HepG2 (cell line): Measurements from ENCODE around the gene AARSD1. TPM values are rescaled to one million over a fixed set of nuclear protein-coding genes. Genes with fewer than 3 reads are reported as not detected.
A peak's percentile ranks its signal among the peaks of the same experiment; 100 is the strongest.

ENCODE experiments used
- AGO2 ChIP-seq: fragments of 200-400 bp; formaldehyde crosslinking; optimal IDR thresholded peaks from 2 replicates; pipeline ENCODE3; 2017; ENCODE audit warnings: mild to moderate bottlenecking, low read depth, low read length, moderate library complexity
- FOXK2 ChIP-seq: fragments of 450-650 bp; IDR thresholded peaks from 2 replicates; pipeline ENCODE4 v1.6.1; 2016
- MTERF4 ChIP-seq: sonication (generic); formaldehyde crosslinking; IDR thresholded peaks from 2 replicates; pipeline ENCODE4 v1.8.0; 2023; ENCODE audit warnings: mild to moderate bottlenecking, missing genetic modification reagents
- PHF5A ChIP-seq: IDR thresholded peaks from one replicate; pipeline ENCODE4 v1.6.1; 2018; ENCODE audit warnings: low read depth, missing genetic modification reagents; ENCODE audit not compliant: unreplicated experiment
- POLR2A ChIP-seq, 2 experiments: IDR thresholded peaks; 2 replicates each; pipeline ENCODE4 v1.6.1; 2011; ENCODE audit warnings: low read depth in 2 of 2, low read length in 2 of 2, mild to moderate bottlenecking in 1 of 2, moderate library complexity in 1 of 2; ENCODE audit not compliant: insufficient read depth in 1 of 2
- SMYD3 ChIP-seq: sonication (generic); formaldehyde crosslinking; IDR thresholded peaks from 2 replicates; pipeline ENCODE4 v1.8.1; 2023; ENCODE audit warnings: mild to moderate bottlenecking, missing genetic modification reagents
- SP140L ChIP-seq: sonication (generic); formaldehyde crosslinking; IDR thresholded peaks from 2 replicates; pipeline ENCODE4 v1.4.0; 2020; ENCODE audit warnings: missing genetic modification reagents, borderline replicate concordance
- TOPORS ChIP-seq: sonication (generic); formaldehyde crosslinking; IDR thresholded peaks from 2 replicates; pipeline ENCODE4 v1.8.0; 2023; ENCODE audit warnings: mild to moderate bottlenecking, missing genetic modification reagents
- TP53 ChIP-seq: sonication (generic); formaldehyde crosslinking; conservative IDR thresholded peaks from 2 replicates; pipeline ENCODE4 v1.4.0; 2020; ENCODE audit warnings: missing genetic modification reagents
- XBP1 ChIP-seq: sonication (generic); formaldehyde crosslinking; IDR thresholded peaks from 2 replicates; pipeline ENCODE4 v1.5.0; 2020; ENCODE audit warnings: missing genetic modification reagents
- ZBTB21 ChIP-seq: sonication (generic); formaldehyde crosslinking; IDR thresholded peaks from 2 replicates; pipeline ENCODE4 v1.4.0; 2020; ENCODE audit warnings: missing genetic modification reagents
- ZNF18 ChIP-seq: sonication (generic); formaldehyde crosslinking; IDR thresholded peaks from 2 replicates; pipeline ENCODE4 v1.8.0; 2022; ENCODE audit warnings: mild to moderate bottlenecking, missing genetic modification reagents; ENCODE audit not compliant: insufficient replicate concordance
- ZNF224 ChIP-seq: sonication (generic); formaldehyde crosslinking; IDR thresholded peaks from 2 replicates; pipeline ENCODE4 v1.5.0; 2020; ENCODE audit warnings: mild to moderate bottlenecking, missing genetic modification reagents
- ZNF235 ChIP-seq: sonication (generic); formaldehyde crosslinking; IDR thresholded peaks from 2 replicates; pipeline ENCODE4 v1.8.1; 2023; ENCODE audit warnings: mild to moderate bottlenecking, missing genetic modification reagents, borderline replicate concordance
- ZNF639 ChIP-seq: conservative IDR thresholded peaks from 2 replicates; pipeline ENCODE4 v1.6.1; 2018; ENCODE audit warnings: missing genetic modification reagents
- polyA plus RNA-seq, 8 experiments: library from polyadenylated mRNA; depleted of rRNA in 3 of 8; stranded (reverse) in 7 of 8; unstranded in 1 of 8; fragments of >200 nt; fragmentation: Illumina TruSeq in 4 of 8; extraction: Trizol in 4 of 8; gene quantifications; 2 replicates each; pipeline versions ENCODE4 v1.2.1 to v1.2.3, GENCODE V29; 2011 to 2016; ENCODE audit warnings: low read depth in 4 of 8, missing spikeins in 1 of 8, mixed read lengths in 1 of 8; ENCODE audit not compliant: insufficient read depth in 1 of 8
- total RNA-seq, 5 experiments: library from RNA; depleted of rRNA; stranded (reverse); fragments of >200 nt; fragmentation: Illumina TruSeq; extraction: Trizol; gene quantifications; 2 replicates each; pipeline ENCODE4 v1.2.3, GENCODE V29; 2016; ENCODE audit warnings: low read depth in 1 of 5
- TF ChIP-seq, protein P1 (sequence below): sonication (generic); formaldehyde crosslinking; IDR thresholded peaks from 2 replicates; pipeline ENCODE4 v1.8.0; 2022; ENCODE audit warnings: missing genetic modification reagents, mild to moderate bottlenecking, borderline replicate concordance
- TF ChIP-seq, protein P2 (sequence below): sonication (generic); formaldehyde crosslinking; IDR thresholded peaks from 2 replicates; pipeline ENCODE4 v1.4.0; 2020; ENCODE audit warnings: missing genetic modification reagents, borderline replicate concordance
- TF ChIP-seq, protein P3 (sequence below): sonication (generic); formaldehyde crosslinking; IDR thresholded peaks from 2 replicates; pipeline ENCODE4 v1.8.1; 2023; ENCODE audit warnings: mild to moderate bottlenecking, missing genetic modification reagents, borderline replicate concordance

AARSD1 gene
- total and polyA plus RNA-seq, 2 of the 13 experiments (the other 11 are each of a cell fraction or from before 2014, with no cell fraction given) = 24.7 to 29.3 TPM

DNA sequence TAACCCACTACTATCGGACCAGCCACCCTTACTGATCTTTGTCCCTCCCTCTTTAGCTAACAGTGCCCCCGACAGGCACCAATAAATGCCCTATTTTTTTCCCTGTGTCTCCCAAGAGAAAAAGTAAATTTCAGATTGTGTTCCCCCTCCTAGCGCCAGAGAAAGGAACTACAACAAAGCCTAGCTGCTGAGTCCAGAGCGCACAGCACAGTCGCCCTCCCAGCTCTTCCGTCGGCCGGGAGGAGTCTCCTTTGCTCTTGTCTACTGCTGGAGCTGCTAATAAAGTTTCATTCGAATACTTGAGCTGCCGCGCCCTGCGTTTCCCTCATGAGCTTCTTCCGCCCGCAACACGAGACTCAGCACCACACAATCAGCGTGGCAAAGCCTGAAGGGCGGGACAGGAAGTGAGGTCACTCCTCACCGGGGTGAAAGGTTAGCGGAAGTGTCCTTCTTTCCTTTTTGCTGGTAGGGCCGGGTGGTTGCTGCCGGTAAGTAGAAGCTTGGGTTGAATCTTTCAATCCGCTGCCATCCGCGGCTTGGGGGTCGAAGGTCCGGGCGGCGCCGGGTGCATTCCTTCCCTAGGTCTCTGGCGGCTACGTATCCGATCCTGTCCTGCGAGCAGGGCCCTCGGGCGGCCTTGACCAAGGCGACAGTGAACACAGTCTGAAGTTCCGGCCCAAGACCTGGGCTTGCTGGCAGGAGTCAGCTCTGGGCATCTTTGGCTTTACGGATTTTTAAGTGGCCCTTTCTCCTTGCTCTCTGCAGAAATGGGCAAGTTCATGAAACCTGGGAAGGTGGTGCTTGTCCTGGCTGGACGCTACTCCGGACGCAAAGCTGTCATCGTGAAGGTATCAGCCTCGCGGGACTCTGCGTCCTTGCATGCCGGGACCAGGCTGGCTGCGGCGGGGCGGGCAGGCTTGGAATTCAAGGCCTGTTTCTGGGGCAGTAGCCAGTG is 34.0 kb upstream of the AARSD1 start, which contains the start of gene RPL27 (continued):
- peak; percentile 99 for TF ChIP-seq PHF5A (CRISPR knock-in tag)
- peak; percentile 97; the same call in 1 of the 2 replicates for TF ChIP-seq TOPORS (CRISPR knock-in tag)
- TF ChIP-seq ZNF639 (CRISPR knock-in tag) = peak; percentile 91
- peak; percentile 94 for TF ChIP-seq AGO2
- no peak; the same call in 1 of the 2 replicates for TF ChIP-seq XBP1
- 0 out of 2 replicates have a peak, but pooled peaks have one; percentile 75 for TF ChIP-seq ZNF235 (CRISPR knock-in tag)
- TF ChIP-seq FOXK2 = peak; percentile 97
- peak; percentile 73 for TF ChIP-seq ZNF224 (CRISPR knock-in tag)
- TF ChIP-seq SMYD3 (CRISPR knock-in tag) = peak; percentile 88; the same call in 1 of the 2 replicates
- peak; percentile 67 for TF ChIP-seq SP140L (CRISPR knock-in tag)
- TF ChIP-seq, protein P1, sequence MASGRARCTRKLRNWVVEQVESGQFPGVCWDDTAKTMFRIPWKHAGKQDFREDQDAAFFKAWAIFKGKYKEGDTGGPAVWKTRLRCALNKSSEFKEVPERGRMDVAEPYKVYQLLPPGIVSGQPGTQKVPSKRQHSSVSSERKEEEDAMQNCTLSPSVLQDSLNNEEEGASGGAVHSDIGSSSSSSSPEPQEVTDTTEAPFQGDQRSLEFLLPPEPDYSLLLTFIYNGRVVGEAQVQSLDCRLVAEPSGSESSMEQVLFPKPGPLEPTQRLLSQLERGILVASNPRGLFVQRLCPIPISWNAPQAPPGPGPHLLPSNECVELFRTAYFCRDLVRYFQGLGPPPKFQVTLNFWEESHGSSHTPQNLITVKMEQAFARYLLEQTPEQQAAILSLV (CRISPR knock-in tag) = peak; percentile 94
- peak; percentile 98 for TF ChIP-seq MTERF4 (CRISPR knock-in tag)
- peak; percentile 95 for TF ChIP-seq ZNF18 (CRISPR knock-in tag)
- TF ChIP-seq, protein P2, sequence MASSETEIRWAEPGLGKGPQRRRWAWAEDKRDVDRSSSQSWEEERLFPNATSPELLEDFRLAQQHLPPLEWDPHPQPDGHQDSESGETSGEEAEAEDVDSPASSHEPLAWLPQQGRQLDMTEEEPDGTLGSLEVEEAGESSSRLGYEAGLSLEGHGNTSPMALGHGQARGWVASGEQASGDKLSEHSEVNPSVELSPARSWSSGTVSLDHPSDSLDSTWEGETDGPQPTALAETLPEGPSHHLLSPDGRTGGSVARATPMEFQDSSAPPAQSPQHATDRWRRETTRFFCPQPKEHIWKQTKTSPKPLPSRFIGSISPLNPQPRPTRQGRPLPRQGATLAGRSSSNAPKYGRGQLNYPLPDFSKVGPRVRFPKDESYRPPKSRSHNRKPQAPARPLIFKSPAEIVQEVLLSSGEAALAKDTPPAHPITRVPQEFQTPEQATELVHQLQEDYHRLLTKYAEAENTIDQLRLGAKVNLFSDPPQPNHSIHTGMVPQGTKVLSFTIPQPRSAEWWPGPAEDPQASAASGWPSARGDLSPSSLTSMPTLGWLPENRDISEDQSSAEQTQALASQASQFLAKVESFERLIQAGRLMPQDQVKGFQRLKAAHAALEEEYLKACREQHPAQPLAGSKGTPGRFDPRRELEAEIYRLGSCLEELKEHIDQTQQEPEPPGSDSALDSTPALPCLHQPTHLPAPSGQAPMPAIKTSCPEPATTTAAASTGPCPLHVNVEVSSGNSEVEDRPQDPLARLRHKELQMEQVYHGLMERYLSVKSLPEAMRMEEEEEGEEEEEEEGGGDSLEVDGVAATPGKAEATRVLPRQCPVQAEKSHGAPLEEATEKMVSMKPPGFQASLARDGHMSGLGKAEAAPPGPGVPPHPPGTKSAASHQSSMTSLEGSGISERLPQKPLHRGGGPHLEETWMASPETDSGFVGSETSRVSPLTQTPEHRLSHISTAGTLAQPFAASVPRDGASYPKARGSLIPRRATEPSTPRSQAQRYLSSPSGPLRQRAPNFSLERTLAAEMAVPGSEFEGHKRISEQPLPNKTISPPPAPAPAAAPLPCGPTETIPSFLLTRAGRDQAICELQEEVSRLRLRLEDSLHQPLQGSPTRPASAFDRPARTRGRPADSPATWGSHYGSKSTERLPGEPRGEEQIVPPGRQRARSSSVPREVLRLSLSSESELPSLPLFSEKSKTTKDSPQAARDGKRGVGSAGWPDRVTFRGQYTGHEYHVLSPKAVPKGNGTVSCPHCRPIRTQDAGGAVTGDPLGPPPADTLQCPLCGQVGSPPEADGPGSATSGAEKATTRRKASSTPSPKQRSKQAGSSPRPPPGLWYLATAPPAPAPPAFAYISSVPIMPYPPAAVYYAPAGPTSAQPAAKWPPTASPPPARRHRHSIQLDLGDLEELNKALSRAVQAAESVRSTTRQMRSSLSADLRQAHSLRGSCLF (CRISPR knock-in tag) = no peak
- TF ChIP-seq POLR2A (IDR thresholded peaks at IDR 0.05; ENCODE audit: insufficient read depth in 1 of 2, low read depth in 2 of 2, low read length in 2 of 2) = peak; percentile 93 to 98
- TF ChIP-seq, protein P3, sequence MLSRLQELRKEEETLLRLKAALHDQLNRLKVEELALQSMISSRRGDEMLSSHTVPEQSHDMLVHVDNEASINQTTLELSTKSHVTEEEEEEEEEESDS (CRISPR knock-in tag) = peak; percentile 90; the same call in 1 of the 2 replicates
- TF ChIP-seq TP53 = peak; percentile 94
- peak; percentile 86 for TF ChIP-seq ZBTB21 (CRISPR knock-in tag)
